CD4-positive, alpha-beta T cell (primary cell): ENCODE measurements around the gene SLC7A11. TPM values are rescaled to one million over a fixed set of nuclear protein-coding genes. Genes with fewer than 3 reads are reported as not detected.

Experiments used
- ATAC-seq: fragments of 200-7000 bp; cut with Tn5 transposase; one replicate; pipeline ENCODE4 v1.10.0; 2022; ENCODE audit warnings: mild to moderate bottlenecking; ENCODE audit not compliant: poor library complexity
- CTCF ChIA-PET: fragments of 350-600 bp; sonication (Branson Sonifier 250); formaldehyde crosslinking; loops from one replicate; lab custom pipeline; 2021; ENCODE audit warnings: antibody characterized with exemption, inconsistent platforms; lab: Charles Lee
- POLR2A ChIA-PET: fragments of 350-600 bp; sonication (Branson Sonifier 250); formaldehyde crosslinking; loops from one replicate; lab custom pipeline; 2021; ENCODE audit warnings: antibody characterized with exemption, inconsistent platforms; lab: Charles Lee
- DNase-seq, 14 experiments: peaks; one replicate each; pipeline ENCODE4 v3.0.0-alpha.2; 2013 to 2020; ENCODE audit warnings: mixed read lengths in 2 of 14
- H3K27ac ChIP-seq, 2 donors: one replicate each; pipeline versions ENCODE4 v1.5.1 to v1.7.0; 2013; ENCODE audit warnings: low read length in 2 of 2, low read depth in 1 of 2, mild to moderate bottlenecking in 1 of 2
- H3K27me3 ChIP-seq, 2 experiments: 1 replicate in 1 of 2; 2 replicates in 1 of 2; pipeline versions ENCODE4 v1.6.1 to v1.7.0; 2013; ENCODE audit warnings: low read length in 2 of 2, control low read depth in 1 of 2, mild to moderate bottlenecking in 1 of 2, moderate library complexity in 1 of 2; ENCODE audit not compliant: insufficient read depth in 2 of 2, control insufficient read depth in 1 of 2
- H3K36me3 ChIP-seq: one replicate; pipeline ENCODE4 v1.6.1; 2013; ENCODE audit warnings: low read length, control low read depth; ENCODE audit not compliant: insufficient read depth
- H3K4me1 ChIP-seq: one replicate; pipeline ENCODE4 v1.6.1; 2013; ENCODE audit warnings: low read length, control low read depth; ENCODE audit not compliant: insufficient read depth
- H3K4me3 ChIP-seq: one replicate; pipeline ENCODE4 v1.5.1; 2013; ENCODE audit warnings: mild to moderate bottlenecking, low read length, moderate library complexity
- H3K9me3 ChIP-seq, 2 experiments: 1 replicate in 1 of 2; 2 replicates in 1 of 2; pipeline versions ENCODE4 v1.6.1 to v1.7.0; 2013; ENCODE audit warnings: low read length in 2 of 2, mild to moderate bottlenecking in 2 of 2, control low read depth in 1 of 2, moderate library complexity in 1 of 2; ENCODE audit not compliant: control insufficient read depth in 1 of 2, insufficient read depth in 1 of 2
- H3K27ac Mint-ChIP-seq: one replicate; pipeline ENCODE4 v1.8.0; 2020; ENCODE audit warnings: mixed read lengths
- H3K27me3 Mint-ChIP-seq: one replicate; pipeline ENCODE4 v1.8.0; 2021; ENCODE audit warnings: mixed read lengths
- H3K36me3 Mint-ChIP-seq: one replicate; pipeline ENCODE4 v1.8.0; 2021; ENCODE audit warnings: low read depth, mixed read lengths
- H3K4me1 Mint-ChIP-seq: one replicate; pipeline ENCODE4 v1.8.0; 2021; ENCODE audit warnings: low read depth, mixed read lengths
- H3K4me3 Mint-ChIP-seq: one replicate; pipeline ENCODE4 v1.8.0; 2020; ENCODE audit warnings: mild to moderate bottlenecking, mixed read lengths
- H3K9me3 Mint-ChIP-seq: one replicate; pipeline ENCODE4 v1.8.0; 2020; ENCODE audit warnings: mixed read lengths
- CTCF ChIP-seq: fragments of 200-600 bp; IDR thresholded peaks from one replicate; pipeline ENCODE4 v1.8.0; 2022; ENCODE audit warnings: antibody characterized with exemption, mild to moderate bottlenecking
- intact Hi-C, 2 experiments: fragments of 100-400 bp; cut with DNase I in 1 of 2; cut with micrococcal nuclease in 1 of 2; formaldehyde crosslinking; loops; one replicate each; pipeline versions ENCODE4 v1.15.1 to v1.9.0; 2023 to 2025; cut with DNase I, micrococcal nuclease
- total RNA-seq, 174 experiments: library from RNA in 2 of 174; stranded (reverse) in 2 of 174; gene quantifications; one replicate each; pipeline ENCODE4 v1.2.3 and lab custom pipeline; 2021 to 2026

Gene SLC7A11
- total RNA-seq, 2 experiments from 2014 or later = 0.03 TPM; not detected in 1

DNA sequence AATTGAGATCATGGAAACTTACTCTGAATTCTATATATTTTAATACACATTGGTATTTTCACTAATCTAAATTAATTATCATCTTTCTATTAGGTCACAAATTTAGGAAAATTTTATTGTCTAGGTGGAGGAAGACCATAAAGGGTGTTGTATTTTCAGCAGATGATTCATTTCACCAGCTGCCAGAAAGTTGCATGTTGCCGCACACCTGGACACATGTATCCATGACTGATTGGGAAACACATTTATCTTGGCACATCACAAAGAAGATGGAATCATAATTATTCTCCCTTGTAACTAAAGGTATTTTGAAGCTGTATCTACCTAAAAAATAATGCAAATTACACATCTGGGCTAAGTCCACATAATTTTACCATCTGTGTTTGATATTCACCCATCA, 33.1 kb downstream of the SLC7A11 start:
- POLR2A ChIA-PET = no interaction called here
- no peak overlapping the region for H3K4me3 ChIP-seq

DNA sequence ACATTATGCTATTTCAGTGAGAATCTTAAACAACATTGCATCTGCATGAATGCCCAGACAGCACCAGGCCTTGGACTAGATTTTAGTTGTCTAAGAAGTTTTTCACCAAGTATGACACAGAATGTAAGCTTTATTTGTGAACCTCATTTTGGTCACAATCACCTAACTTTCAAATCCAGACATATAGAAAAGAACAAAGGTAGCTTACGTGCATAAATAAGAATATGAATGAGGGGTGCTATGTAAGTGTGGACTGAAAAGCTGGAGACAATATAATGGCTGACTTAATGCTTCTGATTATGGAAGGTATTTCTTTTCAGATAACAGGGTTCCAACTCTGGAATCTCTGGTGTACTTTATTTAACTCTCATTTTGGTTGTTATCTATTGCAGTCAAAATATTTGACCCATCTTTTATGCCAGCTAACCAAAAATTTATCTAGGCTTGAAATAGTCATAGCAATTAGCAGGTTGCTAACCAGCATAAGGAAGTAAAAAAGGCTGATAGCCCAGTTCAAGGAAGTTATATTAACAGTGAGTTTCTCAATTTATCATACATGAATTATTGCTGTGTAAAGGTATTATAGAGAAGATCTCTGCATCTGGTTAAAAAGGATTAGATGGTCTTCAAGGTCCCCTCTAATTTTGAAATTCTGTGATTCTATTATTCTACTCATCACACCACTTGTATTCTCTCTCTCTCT, 36.5 kb downstream of the SLC7A11 start:
- no peaks in the 10 kb centered on the region for H3K9me3 ChIP-seq
- no peak for ATAC-seq
- Mint-ChIP-seq H3K9me3 (no peaks in the 10 kb centered on the region), H3K27me3 (no peaks in the 10 kb centered on the region), H3K27ac (no peak overlapping the region), H3K4me3 (no peak overlapping the region), H3K4me1 (no peaks in the 10 kb centered on the region), H3K36me3 (no peaks in the 10 kb centered on the region)
- POLR2A ChIA-PET = no interaction called here
- no peaks in the 10 kb centered on the region for H3K27me3 ChIP-seq
- CTCF ChIA-PET = interaction anchor here (0.7 kb wide), 1 partner anchor 37 kb away, joined by 3 read pairs; no protein-coding TSS in a partner anchor
- no peak for DNase-seq
- no peak overlapping the region for H3K4me3 ChIP-seq
- TF ChIP-seq CTCF = no peak
- intact Hi-C loops = no loop called here
- H3K27ac ChIP-seq = no peak overlapping the region
- H3K36me3 ChIP-seq = no peaks in the 10 kb centered on the region
- no peaks in the 10 kb centered on the region for H3K4me1 ChIP-seq

More for the DNA sequence above, 33.1 kb downstream of the SLC7A11 start:
- Mint-ChIP-seq H3K9me3 (no peaks in the 10 kb centered on the region), H3K27me3 (no peaks in the 10 kb centered on the region), H3K36me3 (no peaks in the 10 kb centered on the region), H3K4me3 (no peak overlapping the region), H3K4me1 (no peaks in the 10 kb centered on the region), H3K27ac (no peak overlapping the region)
- H3K9me3 ChIP-seq = no peaks in the 10 kb centered on the region
- H3K4me1 ChIP-seq = no peaks in the 10 kb centered on the region
- H3K36me3 ChIP-seq = no peaks in the 10 kb centered on the region
- H3K27me3 ChIP-seq = no peaks in the 10 kb centered on the region
- ATAC-seq = no peak
- CTCF ChIA-PET = no interaction called here
- no peak for TF ChIP-seq CTCF
- DNase-seq = no peak
- intact Hi-C loops = no loop called here
- no peak overlapping the region for H3K27ac ChIP-seq

GRCh38 chr4:138204507-138204906, 37.6 kb downstream of the SLC7A11 start:
- Mint-ChIP-seq H3K4me1 (no peaks in the 10 kb centered on the region), H3K9me3 (no peaks in the 10 kb centered on the region), H3K27me3 (no peaks in the 10 kb centered on the region), H3K4me3 (no peak overlapping the region), H3K36me3 (no peaks in the 10 kb centered on the region), H3K27ac (no peak overlapping the region)
- intact Hi-C loops = no loop called here
- ChIA-PET CTCF (interaction anchor here (0.6 kb wide), 1 partner anchor 196 kb away, joined by 3 read pairs; no protein-coding TSS in a partner anchor), POLR2A (interaction anchor here (0.6 to 0.7 kb wide), 2 partner anchors 40 to 60 kb away, joined by 3 read pairs; no protein-coding TSS in a partner anchor)
- Histone ChIP-seq H3K27ac (no peak overlapping the region), H3K9me3 (no peaks in the 10 kb centered on the region), H3K36me3 (no peaks in the 10 kb centered on the region), H3K4me3 (no peak overlapping the region), H3K4me1 (no peaks in the 10 kb centered on the region), H3K27me3 (no peaks in the 10 kb centered on the region)
- ATAC-seq = no peak
- DNase-seq = no peak
- TF ChIP-seq CTCF = no peak
